HepG2 (cell line): Measurements from ENCODE around the gene MBD3L2. TPM values are rescaled to one million over a fixed set of nuclear protein-coding genes. Genes with fewer than 3 reads are reported as not detected.

Experiments used
- ATAC-seq: fragments of 200-7000 bp; cut with Tn5 transposase; 3 replicates; pipeline ENCODE4 v1.9.1; 2020; ENCODE audit warnings: mild to moderate bottlenecking, moderate library complexity
- BruUV-seq: library from RNA; stranded (reverse); fragments of 400-500 nt; replicated peaks from 2 replicates; lab custom pipeline; 2021; lab: Mats Ljungman, UMichigan
- CTCF ChIA-PET: fragments of 300-600 bp; formaldehyde crosslinking; extraction: SDS; loops from one replicate; lab custom pipeline; 2021; ENCODE audit warnings: low total read pairs, inconsistent platforms, low intra/inter-chr PET ratio; lab: Yijun Ruan, JAX
- POLR2A ChIA-PET: fragments of 350-600 bp; sonication (Branson Sonifier 250); formaldehyde crosslinking; loops from one replicate; lab custom pipeline; 2020; ENCODE audit warnings: antibody characterized with exemption, inconsistent platforms; lab: Yijun Ruan, JAX
- DNase-seq: peaks from one replicate; pipeline ENCODE4 v3.0.0-alpha.2; 2015; ENCODE audit warnings: low spot score
- FAIRE-seq: peaks from 3 replicates; lab custom pipeline; 2011; peaks lifted over from hg19 to GRCh38; lab: Jason Lieb, UNC
- H2AFZ ChIP-seq: one replicate; pipeline ENCODE4 v1.6.1; 2011; ENCODE audit warnings: low read length, inconsistent platforms
- H3K27ac ChIP-seq: fragments of 300-600 bp; 3 replicates; pipeline ENCODE4 v1.8.0; 2011; ENCODE audit warnings: mixed run types, mild to moderate bottlenecking, mixed read lengths, low read length, inconsistent platforms; ENCODE audit not compliant: insufficient read depth; ENCODE audit errors: extremely low read length
- H3K27me3 ChIP-seq, 2 experiments: fragments of 200-600 bp in 1 of 2; 2 replicates in 1 of 2; 3 replicates in 1 of 2; pipeline versions ENCODE4 v1.6.0 to v1.8.0; 2011; ENCODE audit warnings: low read length in 2 of 2, mild to moderate bottlenecking in 2 of 2, moderate library complexity in 2 of 2, inconsistent platforms in 1 of 2; ENCODE audit not compliant: insufficient read depth in 2 of 2, control insufficient read depth in 1 of 2
- H3K36me3 ChIP-seq, 2 experiments: fragments of 200-600 bp in 1 of 2; replicated peaks in 1 of 2; 2 replicates in 1 of 2; 3 replicates in 1 of 2; pipeline versions ENCODE4 v1.5.1 to v1.8.0; 2011; ENCODE audit warnings: low read length in 2 of 2, inconsistent platforms in 1 of 2; ENCODE audit not compliant: insufficient read depth in 2 of 2, control insufficient read depth in 1 of 2
- H3K4me1 ChIP-seq: 2 replicates; pipeline ENCODE4 v1.5.1; 2012; ENCODE audit warnings: low read length, inconsistent platforms; ENCODE audit not compliant: insufficient read depth
- H3K4me2 ChIP-seq: 2 replicates; pipeline ENCODE4 v1.6.0; 2011; ENCODE audit warnings: low read depth, low read length, inconsistent platforms
- H3K4me3 ChIP-seq, 3 experiments: fragments of 200-600 bp in 1 of 3; sonication (generic), shearing (Covaris generic) in 1 of 3; replicated peaks in 1 of 3; 2 replicates each; pipeline ENCODE4 v1.5.1; 2011 to 2016; ENCODE audit warnings: low read length in 3 of 3, inconsistent platforms in 2 of 3, low read depth in 2 of 3, mild to moderate bottlenecking in 2 of 3, control low read depth in 1 of 3, mixed read lengths in 1 of 3; ENCODE audit not compliant: insufficient read depth in 1 of 3
- H3K79me2 ChIP-seq: one replicate; pipeline ENCODE4 v1.6.1; 2011; ENCODE audit warnings: low read length, inconsistent platforms; ENCODE audit not compliant: insufficient read depth
- H3K9ac ChIP-seq: 2 replicates; pipeline ENCODE4 v1.6.0; 2011; ENCODE audit warnings: mild to moderate bottlenecking, low read depth, low read length, inconsistent platforms; ENCODE audit not compliant: insufficient read depth
- H3K9me3 ChIP-seq: 2 replicates; pipeline ENCODE4 v1.5.1; 2012; ENCODE audit warnings: mild to moderate bottlenecking, low read length
- H4K20me1 ChIP-seq: 2 replicates; pipeline ENCODE4 v1.6.0; 2011; ENCODE audit warnings: inconsistent platforms, mild to moderate bottlenecking, low read length, moderate library complexity; ENCODE audit not compliant: insufficient read depth
- GABPA ChIP-seq, 2 experiments: IDR thresholded peaks; 2 replicates each; pipeline ENCODE4 v1.6.1; 2011 to 2016; ENCODE audit warnings: low read depth in 2 of 2, low read length in 1 of 2, missing biosample characterization in 1 of 2, missing genetic modification characterization in 1 of 2
- HNRNPL ChIP-seq: fragments of 200-400 bp; formaldehyde crosslinking; IDR thresholded peaks from 2 replicates; pipeline ENCODE4 v1.6.1; 2017; ENCODE audit warnings: mild to moderate bottlenecking, low read depth, low read length
- IRF2 ChIP-seq: IDR thresholded peaks from 2 replicates; pipeline ENCODE4 v1.6.1; 2018; ENCODE audit warnings: missing genetic modification reagents, missing compliant biosample characterization
- KLF16 ChIP-seq, 2 experiments: sonication (generic) in 1 of 2; formaldehyde crosslinking in 1 of 2; IDR thresholded peaks; 2 replicates each; pipeline versions ENCODE4 v1.6.1 to v1.8.0; 2016 to 2023; ENCODE audit warnings: missing genetic modification reagents in 2 of 2, missing compliant biosample characterization in 1 of 2
- MZF1 ChIP-seq: sonication (generic); formaldehyde crosslinking; IDR thresholded peaks from 2 replicates; pipeline ENCODE4 v1.8.1; 2023; ENCODE audit warnings: mild to moderate bottlenecking, missing genetic modification reagents, borderline replicate concordance
- NFYC ChIP-seq: IDR thresholded peaks from 2 replicates; pipeline ENCODE4 v1.6.1; 2016; ENCODE audit warnings: missing genetic modification reagents, missing compliant biosample characterization
- NKX3-1 ChIP-seq: sonication (generic); formaldehyde crosslinking; IDR thresholded peaks from 2 replicates; pipeline ENCODE4 v1.5.0; 2020; ENCODE audit warnings: missing genetic modification reagents
- RAD21 ChIP-seq: fragments of 450-650 bp; formaldehyde crosslinking; IDR thresholded peaks from 2 replicates; pipeline ENCODE4 v1.5.0; 2020; ENCODE audit warnings: mild to moderate bottlenecking
- RFXAP ChIP-seq: sonication (generic); formaldehyde crosslinking; IDR thresholded peaks from 2 replicates; pipeline ENCODE4 v1.4.0; 2020; ENCODE audit warnings: missing genetic modification reagents, borderline replicate concordance
- ZNF501 ChIP-seq: sonication (generic); formaldehyde crosslinking; IDR thresholded peaks from 2 replicates; pipeline ENCODE4 v1.5.1; 2020; ENCODE audit warnings: mild to moderate bottlenecking, moderate library complexity, missing genetic modification reagents
- ZNF567 ChIP-seq: sonication (generic); formaldehyde crosslinking; IDR thresholded peaks from 2 replicates; pipeline ENCODE4 v1.8.1; 2023; ENCODE audit warnings: mild to moderate bottlenecking, missing genetic modification reagents, borderline replicate concordance
- ZNF589 ChIP-seq: sonication (generic); formaldehyde crosslinking; conservative IDR thresholded peaks from 2 replicates; pipeline ENCODE4 v1.8.0; 2022; ENCODE audit warnings: mild to moderate bottlenecking, moderate library complexity, missing genetic modification reagents
- ZNF878 ChIP-seq: sonication (generic); formaldehyde crosslinking; IDR thresholded peaks from 2 replicates; pipeline ENCODE4 v1.8.1; 2023; ENCODE audit warnings: mild to moderate bottlenecking, missing genetic modification reagents, moderate library complexity
- WGBS: methylation state at CpG from one replicate; pipeline ENCODE4 v1.1.6; 2017; ENCODE audit warnings: low lambda C conversion rate; 5-methylcytosine and 5-hydroxymethylcytosine counted together
- in situ Hi-C: cut with HindIII; loops from 2 replicates; pipeline ENCODE4 v1.10.0; 2017; ENCODE audit warnings: low pct_unique_long_range_greater_than_20kb; ENCODE audit not compliant: extremely low pct_ligation_motif_present
- intact Hi-C: fragments of 100-400 bp; cut with micrococcal nuclease; formaldehyde crosslinking; loops from one replicate; pipeline ENCODE4 v1.10.0; 2022; ENCODE audit not compliant: unreplicated experiment
- polyA plus RNA-seq, 8 experiments: library from polyadenylated mRNA; depleted of rRNA in 3 of 8; stranded (reverse) in 7 of 8; unstranded in 1 of 8; fragments of >200 nt; fragmentation: Illumina TruSeq in 4 of 8; extraction: Trizol in 4 of 8; gene quantifications; 2 replicates each; pipeline versions ENCODE4 v1.2.1 to v1.2.3, GENCODE V29; 2011 to 2016; ENCODE audit warnings: low read depth in 4 of 8, missing spikeins in 1 of 8, mixed read lengths in 1 of 8; ENCODE audit not compliant: insufficient read depth in 1 of 8
- total RNA-seq, 5 experiments: library from RNA; depleted of rRNA; stranded (reverse); fragments of >200 nt; fragmentation: Illumina TruSeq; extraction: Trizol; gene quantifications; 2 replicates each; pipeline ENCODE4 v1.2.3, GENCODE V29; 2016; ENCODE audit warnings: low read depth in 1 of 5
- TF ChIP-seq, protein P1 (sequence below), 2 experiments: sonication (generic) in 1 of 2; formaldehyde crosslinking in 1 of 2; IDR thresholded peaks; 2 replicates each; pipeline versions ENCODE4 v1.5.1 to v1.6.1; 2011 to 2020; ENCODE audit warnings: borderline replicate concordance in 1 of 2, low read depth in 1 of 2, low read length in 1 of 2, mild to moderate bottlenecking in 1 of 2, missing genetic modification reagents in 1 of 2, moderate library complexity in 1 of 2

The MBD3L2 gene
- total and polyA plus RNA-seq, 2 of the 13 experiments (the other 11 are each of a cell fraction or from before 2014, with no cell fraction given) = not detected

- H2AFZ ChIP-seq = no peak overlapping the region
- no peaks in the 10 kb centered on the region for H3K79me2 ChIP-seq
- H3K4me2 ChIP-seq = no peak overlapping the region
- H3K9me3 ChIP-seq = no peaks in the 10 kb centered on the region
- H3K36me3 ChIP-seq = no peaks in the 10 kb centered on the region
- intact Hi-C loops (no loop called here), in situ Hi-C loops (no loop called here)
- 26% methylated on average over 12 of the region's 12 CpGs for WGBS
- no TSS peak for BruUV-seq
- FAIRE-seq (no peak), ATAC-seq (no peak), DNase-seq (no peak)
- no peaks in the 10 kb centered on the region for H3K4me1 ChIP-seq
- ChIA-PET CTCF (no interaction called here), POLR2A (no interaction called here)
- no peak overlapping the region for H3K27ac ChIP-seq
- no peaks in the 10 kb centered on the region for H3K27me3 ChIP-seq
- no peak overlapping the region for H3K4me3 ChIP-seq
- TF ChIP-seq ZNF501 (CRISPR knock-in tag) (no peak), NFYC (CRISPR knock-in tag) (peak; percentile 42; the same call in 1 of the 2 replicates)
- TF ChIP-seq, protein P1, sequence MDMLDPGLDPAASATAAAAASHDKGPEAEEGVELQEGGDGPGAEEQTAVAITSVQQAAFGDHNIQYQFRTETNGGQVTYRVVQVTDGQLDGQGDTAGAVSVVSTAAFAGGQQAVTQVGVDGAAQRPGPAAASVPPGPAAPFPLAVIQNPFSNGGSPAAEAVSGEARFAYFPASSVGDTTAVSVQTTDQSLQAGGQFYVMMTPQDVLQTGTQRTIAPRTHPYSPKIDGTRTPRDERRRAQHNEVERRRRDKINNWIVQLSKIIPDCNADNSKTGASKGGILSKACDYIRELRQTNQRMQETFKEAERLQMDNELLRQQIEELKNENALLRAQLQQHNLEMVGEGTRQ (IDR thresholded peaks at IDR 0.05; ENCODE audit: low read depth, low read length) = 0 out of 2 replicates have a peak, but pooled peaks have one; percentile 44
- TF ChIP-seq, protein P1 (CRISPR knock-in tag; IDR thresholded peaks at IDR 0.05; ENCODE audit: borderline replicate concordance) = peak; percentile 37; the same call in 1 of the 2 replicates
- no peak overlapping the region for H3K9ac ChIP-seq
- H4K20me1 ChIP-seq = no peaks in the 10 kb centered on the region
Measured at GRCh38 chr19:7010722-7011593, 38.2 kb upstream of the MBD3L2 start.

- H3K4me2 ChIP-seq = no peak overlapping the region
- no peak overlapping the region for H2AFZ ChIP-seq
- 0 out of 5 replicates have a peak, but pooled peaks cover 0 to under 1% of the 10 kb centered on the region in 2 experiments for H3K27me3 ChIP-seq
- BruUV-seq = no TSS peak
- H3K27ac ChIP-seq = no peak overlapping the region
- in situ Hi-C loops = no loop called here
- no peak overlapping the region for H3K9ac ChIP-seq
- intact Hi-C loops = no loop called here
- H3K9me3 ChIP-seq = no peaks in the 10 kb centered on the region
- H3K36me3 ChIP-seq = no peaks in the 10 kb centered on the region
- FAIRE-seq (no peak), ATAC-seq (no peak), DNase-seq (no peak)
- no peaks in the 10 kb centered on the region for H3K79me2 ChIP-seq
- 40% methylated on average over 4 of the region's 4 CpGs for WGBS
- no peaks in the 10 kb centered on the region for H4K20me1 ChIP-seq
- CTCF ChIA-PET = no interaction called here
- H3K4me3 ChIP-seq = no peak overlapping the region
- POLR2A ChIA-PET = no interaction called here
- no peaks in the 10 kb centered on the region for H3K4me1 ChIP-seq
- TF ChIP-seq NKX3-1 (CRISPR knock-in tag) (no peak), ZNF589 (CRISPR knock-in tag) (no peak), GABPA (IDR thresholded peaks at IDR 0.05; ENCODE audit: low read depth, low read length) (no peak), GABPA (CRISPR knock-in tag; IDR thresholded peaks at IDR 0.05; ENCODE audit: low read depth) (no peak), MZF1 (CRISPR knock-in tag) (no peak), RAD21 (no peak), RFXAP (CRISPR knock-in tag) (no peak), IRF2 (CRISPR knock-in tag) (no peak), ZNF567 (CRISPR knock-in tag) (no peak), KLF16 (CRISPR knock-in tag; IDR thresholded peaks at IDR 0.05) (no peak), HNRNPL (no peak), ZNF878 (CRISPR knock-in tag) (no peak)
Measured at GRCh38 chr19:7013678-7014077, 35.4 kb upstream of the MBD3L2 start.
